GM23338 (cell line): Measurements from ENCODE around the gene MINAR1. TPM values are rescaled to one million over a fixed set of nuclear protein-coding genes. Genes with fewer than 3 reads are reported as not detected.

ENCODE experiments used
- ATAC-seq: fragments of 200-7000 bp; cut with Tn5 transposase; 3 replicates; pipeline ENCODE4 v1.9.1; 2020
- DNase-seq: peaks from one replicate; pipeline ENCODE4 v3.0.0-alpha.2; 2015; ENCODE audit warnings: low spot score
- H2AFZ ChIP-seq: fragments of 200-600 bp; sonication (generic); 2 replicates; pipeline ENCODE4 v1.8.0; 2016; ENCODE audit warnings: antibody characterized with exemption, mild to moderate bottlenecking, moderate library complexity
- H3F3A ChIP-seq: fragments of 200-600 bp; sonication (generic); replicated peaks from 2 replicates; pipeline ENCODE4 v1.8.0; 2017; ENCODE audit warnings: antibody characterized with exemption, mixed run types, low read depth
- H3K27ac ChIP-seq: fragments of 200-600 bp; sonication (generic); 2 replicates; pipeline ENCODE4 v1.6.1; 2016; ENCODE audit warnings: low read depth
- H3K27me3 ChIP-seq: fragments of 200-600 bp; sonication (generic); 2 replicates; pipeline ENCODE4 v1.8.0; 2016; ENCODE audit warnings: mild to moderate bottlenecking, mixed run types, moderate library complexity; ENCODE audit not compliant: insufficient read depth
- H3K36me3 ChIP-seq: fragments of 200-600 bp; sonication (generic); 2 replicates; pipeline ENCODE4 v1.8.0; 2016; ENCODE audit warnings: mild to moderate bottlenecking; ENCODE audit not compliant: insufficient read depth
- H3K4me1 ChIP-seq: fragments of 200-600 bp; sonication (generic); 2 replicates; pipeline ENCODE4 v1.8.0; 2016; ENCODE audit warnings: mild to moderate bottlenecking, moderate library complexity; ENCODE audit not compliant: insufficient read depth
- H3K4me2 ChIP-seq: fragments of 200-600 bp; sonication (generic); 2 replicates; pipeline ENCODE4 v1.7.1; 2017; ENCODE audit warnings: mixed run types
- H3K4me3 ChIP-seq: fragments of 200-600 bp; sonication (generic); 2 replicates; pipeline ENCODE4 v1.6.1; 2016; ENCODE audit warnings: mixed run types
- H3K79me2 ChIP-seq: fragments of 200-600 bp; sonication (generic); replicated peaks from 2 replicates; pipeline ENCODE4 v1.8.0; 2017; ENCODE audit warnings: mild to moderate bottlenecking; ENCODE audit not compliant: insufficient read depth
- H3K9me2 ChIP-seq: fragments of 200-600 bp; sonication (generic); 2 replicates; pipeline ENCODE4 v1.8.0; 2017; ENCODE audit not compliant: insufficient read depth
- H4K20me1 ChIP-seq: fragments of 200-600 bp; sonication (generic); replicated peaks from 2 replicates; pipeline ENCODE4 v1.8.0; 2017; ENCODE audit warnings: mild to moderate bottlenecking; ENCODE audit not compliant: insufficient read depth
- H3K27ac Mint-ChIP-seq: 2 replicates; pipeline ENCODE4 v1.8.0; 2020; ENCODE audit warnings: inconsistent platforms, mild to moderate bottlenecking, moderate library complexity, mixed read lengths
- H3K27me3 Mint-ChIP-seq: 3 replicates; pipeline ENCODE4 v1.8.0; 2022; ENCODE audit warnings: low read depth, mild to moderate bottlenecking, moderate library complexity, mixed read lengths, inconsistent platforms; ENCODE audit not compliant: insufficient read depth, poor library complexity
- H3K36me3 Mint-ChIP-seq: 3 replicates; pipeline ENCODE4 v1.8.0; 2021; ENCODE audit warnings: low read depth, mild to moderate bottlenecking, inconsistent platforms, moderate library complexity, mixed read lengths
- H3K4me1 Mint-ChIP-seq: 3 replicates; pipeline ENCODE4 v1.8.0; 2020; ENCODE audit warnings: mild to moderate bottlenecking, inconsistent platforms, mixed read lengths
- H3K4me3 Mint-ChIP-seq: 3 replicates; pipeline ENCODE4 v1.8.0; 2021; ENCODE audit warnings: moderate library complexity, mild to moderate bottlenecking, inconsistent platforms, mixed read lengths
- H3K9me3 Mint-ChIP-seq: 3 replicates; pipeline ENCODE4 v1.8.0; 2020; ENCODE audit warnings: moderate library complexity, mild to moderate bottlenecking, inconsistent platforms, mixed read lengths
- CREB1 ChIP-seq: fragments of 250-450 bp; sonication (Bioruptor Pico); IDR thresholded peaks from 2 replicates; pipeline ENCODE4 v1.5.0; 2020; ENCODE audit warnings: low read depth, mild to moderate bottlenecking, moderate library complexity
- ETS1 ChIP-seq: IDR thresholded peaks from 2 replicates; pipeline ENCODE4 v1.6.1; 2016; ENCODE audit warnings: antibody characterized with exemption
- EZH2 ChIP-seq: fragments of 200-600 bp; sonication (generic); IDR thresholded peaks from one replicate; pipeline ENCODE4 v1.8.0; 2017; ENCODE audit warnings: antibody characterized with exemption, mild to moderate bottlenecking, low read depth; ENCODE audit not compliant: unreplicated experiment
- EZH2phosphoT487 ChIP-seq: fragments of 200-600 bp; sonication (generic); IDR thresholded peaks from one replicate; pipeline ENCODE4 v1.8.1; 2018; ENCODE audit warnings: antibody characterized with exemption; ENCODE audit not compliant: unreplicated experiment
- NANOG ChIP-seq: IDR thresholded peaks from 2 replicates; pipeline ENCODE4 v1.6.1; 2016; ENCODE audit warnings: antibody characterized with exemption, borderline replicate concordance
- POLR2AphosphoS5 ChIP-seq: IDR thresholded peaks from 2 replicates; pipeline ENCODE4 v1.6.1; 2016; ENCODE audit warnings: antibody characterized with exemption, low read depth
- REST ChIP-seq: IDR thresholded peaks from one replicate; pipeline ENCODE4 v1.6.1; 2018; ENCODE audit warnings: antibody characterized with exemption; ENCODE audit not compliant: unreplicated experiment
- STAT1 ChIP-seq: IDR thresholded peaks from one replicate; pipeline ENCODE4 v1.6.1; 2016; ENCODE audit warnings: antibody characterized with exemption; ENCODE audit not compliant: unreplicated experiment
- ZNF114 ChIP-seq: fragments of 250-450 bp; sonication (Bioruptor Pico); IDR thresholded peaks from 2 replicates; pipeline ENCODE4 v1.5.0; 2020; ENCODE audit warnings: mild to moderate bottlenecking, moderate library complexity
- polyA plus RNA-seq: library from polyadenylated mRNA; unstranded; fragments of >200 nt; fragmentation: Nextera tagmentation; extraction: Ambion mirVana; gene quantifications from 2 replicates; pipeline ENCODE4 v1.2.1, GENCODE V29; 2016
- total RNA-seq: library from RNA; depleted of rRNA; stranded (reverse); fragments of >200 nt; shearing (Covaris generic); gene quantifications from 2 replicates; pipeline ENCODE4 v1.2.3, GENCODE V29; 2014

Gene MINAR1
- total and polyA plus RNA-seq, 2 experiments from 2014 or later, result 0.32 to 1.4 TPM

- TF ChIP-seq REST (no peak), POLR2AphosphoS5 (no peak), ZNF114 (CRISPR knock-in tag) (no peak), EZH2 (no peak)
Measured at GRCh38 chr15:79431636-79432344, at the start of gene MINAR1 (continued).

- Histone ChIP-seq H3K36me3 (no peaks in the 10 kb centered on the region), H3K27me3 (no peaks in the 10 kb centered on the region), H3K27ac (no peak overlapping the region), H2AFZ (no peak overlapping the region), H3F3A (no peaks in the 10 kb centered on the region), H3K4me2 (no peak overlapping the region), H3K79me2 (no peaks in the 10 kb centered on the region), H3K4me3 (no peak overlapping the region), H4K20me1 (no peaks in the 10 kb centered on the region), H3K4me1 (no peaks in the 10 kb centered on the region), H3K9me2 (no peaks in the 10 kb centered on the region)
- ATAC-seq, result no peak
- no peak for TF ChIP-seq EZH2phosphoT487
- TF ChIP-seq EZH2, result no peak
- TF ChIP-seq CREB1, result no peak
- no peak for TF ChIP-seq STAT1
- TF ChIP-seq NANOG, result no peak
- no peak for TF ChIP-seq ZNF114 (CRISPR knock-in tag)
- Mint-ChIP-seq H3K27me3 (no peaks in the 10 kb centered on the region), H3K4me1 (no peaks in the 10 kb centered on the region), H3K27ac (no peak overlapping the region), H3K4me3 (no peak overlapping the region), H3K9me3 (no peaks in the 10 kb centered on the region), H3K36me3 (no peaks in the 10 kb centered on the region)
- DNase-seq, result no peak
Measured at GRCh38 chr15:79394231-79394630, 37.9 kb upstream of the MINAR1 start.

- Histone ChIP-seq H3F3A (no peaks in the 10 kb centered on the region), H3K36me3 (no peaks in the 10 kb centered on the region), H3K27me3 (no peaks in the 10 kb centered on the region), H3K9me2 (no peaks in the 10 kb centered on the region), H3K79me2 (no peaks in the 10 kb centered on the region), H4K20me1 (no peaks in the 10 kb centered on the region), H3K4me2 (no peak overlapping the region), H3K4me3 (no peak overlapping the region), H3K27ac (no peak overlapping the region), H3K4me1 (peaks cover 4% of the 10 kb centered on the region; the same call in 1 of the 2 replicates), H2AFZ (no peak overlapping the region)
- TF ChIP-seq REST, result no peak
- TF ChIP-seq ZNF114 (CRISPR knock-in tag), result no peak
- no peak for TF ChIP-seq POLR2AphosphoS5
- TF ChIP-seq ETS1, result no peak
- TF ChIP-seq STAT1, result no peak
- H3K27me3 Mint-ChIP-seq, result no peaks in the 10 kb centered on the region
- H3K27ac Mint-ChIP-seq, result no peak overlapping the region
- no peak for ATAC-seq
- H3K36me3 Mint-ChIP-seq, result no peaks in the 10 kb centered on the region
- DNase-seq, result no peak
- H3K4me1 Mint-ChIP-seq, result peaks cover 5% of the 10 kb centered on the region; the same call in 2 of the 3 replicates
- no peaks in the 10 kb centered on the region for H3K9me3 Mint-ChIP-seq
- no peak overlapping the region for H3K4me3 Mint-ChIP-seq
Measured at GRCh38 chr15:79396850-79397249, 35.3 kb upstream of the MINAR1 start.
